ENCODE results near the gene GBA2.

GBA2 gene

GRCh38 chr9:35755071-35755470 is 6.0 kb upstream of the GBA2 start:
- no peaks in the 10 kb centered on the region for H3K9me3 Mint-ChIP-seq
- no peak for ATAC-seq
- no peaks in the 10 kb centered on the region for H3K27me3 Mint-ChIP-seq
- H3K4me3 Mint-ChIP-seq, result no peak overlapping the region
- no peak for DNase-seq
- no peak overlapping the region for H3K27ac Mint-ChIP-seq
- H3K4me1 Mint-ChIP-seq, result peaks cover 42% of the 10 kb centered on the region

- Mint-ChIP-seq H3K4me1 (peaks cover 39% of the 10 kb centered on the region), H3K4me3 (no peak within 1 kb of the TSS), H3K27ac (no peak within 1 kb of the TSS), H3K27me3 (no peaks in the 10 kb centered on the region), H3K9me3 (no peaks in the 10 kb centered on the region)
- no peak for ATAC-seq
- no peak for DNase-seq
Measured at GRCh38 chr9:35754264-35754663, 5.2 kb upstream of the GBA2 start, which contains the start of gene MSMP. Gene MSMP (minus strand): TSS chr9:35754276. CDS start chr9:35754129, 147 bp downstream.

- no peak for DNase-seq
- ATAC-seq, result no peak
- Mint-ChIP-seq H3K27me3 (no peaks in the 10 kb centered on the region), H3K27ac (no peak overlapping the region), H3K4me3 (no peak overlapping the region), H3K9me3 (no peaks in the 10 kb centered on the region), H3K4me1 (peaks cover 33% of the 10 kb centered on the region)
Measured at GRCh38 chr9:35753466-35753865, 4.4 kb upstream of the GBA2 start.

GRCh38 chr9:35750256-35750531 is 1.2 kb upstream of the GBA2 start:
- H3K27me3 Mint-ChIP-seq, result no peaks in the 10 kb centered on the region
- peak overlapping the region; percentile 89 to 95 for H3K4me3 Mint-ChIP-seq
- ATAC-seq (no peak), DNase-seq (no peak)
- H3K4me1 Mint-ChIP-seq, result peaks cover 36% of the 10 kb centered on the region
- H3K9me3 Mint-ChIP-seq, result no peaks in the 10 kb centered on the region
- peak overlapping the region in 1 of 2 donors; percentile 94 for H3K27ac Mint-ChIP-seq

- H3K9me3 Mint-ChIP-seq, result no peaks in the 10 kb centered on the region
- H3K27ac Mint-ChIP-seq, result peak overlapping the region; percentile 87 to 94
- peak overlapping the region; percentile 89 to 95 for H3K4me3 Mint-ChIP-seq
- H3K4me1 Mint-ChIP-seq, result peaks cover 38% of the 10 kb centered on the region
- DNase-seq, result peak; percentile 34 to 42
- peak; percentile 64 for ATAC-seq
- no peaks in the 10 kb centered on the region for H3K27me3 Mint-ChIP-seq
Measured at GRCh38 chr9:35749515-35750255, 657 bp upstream of the GBA2 start.

GRCh38 chr9:35748242-35748857 is 678 bp downstream of the GBA2 start:
- peaks cover 40% of the 10 kb centered on the region for H3K4me1 Mint-ChIP-seq
- peak overlapping the region; percentile 86 to 91 for H3K4me3 Mint-ChIP-seq
- H3K9me3 Mint-ChIP-seq, result no peaks in the 10 kb centered on the region
- peak; percentile 7 for ATAC-seq
- no peaks in the 10 kb centered on the region for H3K27me3 Mint-ChIP-seq
- H3K27ac Mint-ChIP-seq, result peak overlapping the region; percentile 57 to 92
- DNase-seq, result peak in 1 of 2 donors; percentile 16

- no peaks in the 10 kb centered on the region for H3K9me3 Mint-ChIP-seq
- no peak for DNase-seq
- no peaks in the 10 kb centered on the region for H3K27me3 Mint-ChIP-seq
- ATAC-seq, result no peak
- H3K27ac Mint-ChIP-seq, result no peak overlapping the region
- H3K4me3 Mint-ChIP-seq, result peak overlapping the region; percentile 86 to 91
- H3K4me1 Mint-ChIP-seq, result peaks cover 50% of the 10 kb centered on the region
Measured at GRCh38 chr9:35746583-35746982, 2.4 kb downstream of the GBA2 start.

- peak overlapping the region in 1 of 2 donors; percentile 86 for H3K4me3 Mint-ChIP-seq
- H3K4me1 Mint-ChIP-seq, result peaks cover 55% of the 10 kb centered on the region
- no peaks in the 10 kb centered on the region for H3K9me3 Mint-ChIP-seq
- no peaks in the 10 kb centered on the region for H3K27me3 Mint-ChIP-seq
- no peak for DNase-seq
- no peak overlapping the region for H3K27ac Mint-ChIP-seq
- ATAC-seq, result no peak
Measured at GRCh38 chr9:35745569-35745968, 3.5 kb downstream of the GBA2 start.

- peaks cover 46% of the 10 kb centered on the region for H3K4me1 Mint-ChIP-seq
- no peak for ATAC-seq
- H3K27ac Mint-ChIP-seq, result no peak overlapping the region
Measured at GRCh38 chr9:35743880-35744518, 5.0 kb downstream of the GBA2 start.

GRCh38 chr9:35743452-35743851 is 5.6 kb downstream of the GBA2 start:
- peaks cover 46% of the 10 kb centered on the region for H3K4me1 Mint-ChIP-seq
- no peak overlapping the region for H3K4me3 Mint-ChIP-seq
- ATAC-seq (no peak), DNase-seq (no peak)
- no peak overlapping the region for H3K27ac Mint-ChIP-seq
- H3K9me3 Mint-ChIP-seq, result no peaks in the 10 kb centered on the region
- H3K27me3 Mint-ChIP-seq, result no peaks in the 10 kb centered on the region

More at GRCh38 chr9:35743880-35744518, 5.0 kb downstream of the GBA2 start:
- H3K4me3 Mint-ChIP-seq, result no peak overlapping the region
- no peak for DNase-seq
- H3K9me3 Mint-ChIP-seq, result no peaks in the 10 kb centered on the region
- H3K27me3 Mint-ChIP-seq, result no peaks in the 10 kb centered on the region

- H3K4me1 Mint-ChIP-seq, result peaks cover 33% of the 10 kb centered on the region
Measured at GRCh38 chr9:35741740-35742139, 7.3 kb downstream of the GBA2 start.

GRCh38 chr9:35740243-35740642 is 8.8 kb downstream of the GBA2 start:
- H3K4me1 Mint-ChIP-seq, result peaks cover 27% of the 10 kb centered on the region
- no peak overlapping the region for H3K27ac Mint-ChIP-seq
- no peak for DNase-seq
- H3K9me3 Mint-ChIP-seq, result no peaks in the 10 kb centered on the region
- no peaks in the 10 kb centered on the region for H3K27me3 Mint-ChIP-seq
- H3K4me3 Mint-ChIP-seq, result no peak overlapping the region
- no peak for ATAC-seq

More at GRCh38 chr9:35741740-35742139, 7.3 kb downstream of the GBA2 start:
- no peak overlapping the region for H3K4me3 Mint-ChIP-seq
- no peaks in the 10 kb centered on the region for H3K9me3 Mint-ChIP-seq
- ATAC-seq, result peak; percentile 62
- no peak for DNase-seq
- H3K27ac Mint-ChIP-seq, result peak overlapping the region; percentile 15 to 68
- H3K27me3 Mint-ChIP-seq, result no peaks in the 10 kb centered on the region

GRCh38 chr9:35738924-35739323 is 10.1 kb downstream of the GBA2 start:
- H3K9me3 Mint-ChIP-seq, result no peaks in the 10 kb centered on the region
- no peak for DNase-seq
- no peak overlapping the region for H3K4me3 Mint-ChIP-seq
- ATAC-seq, result no peak
- H3K27ac Mint-ChIP-seq, result peak overlapping the region in 1 of 2 donors; percentile 86
- H3K27me3 Mint-ChIP-seq, result no peaks in the 10 kb centered on the region
- H3K4me1 Mint-ChIP-seq, result peaks cover 28% of the 10 kb centered on the region

- Mint-ChIP-seq H3K9me3 (no peaks in the 10 kb centered on the region), H3K27ac (no peak overlapping the region), H3K27me3 (no peaks in the 10 kb centered on the region), H3K4me3 (no peak overlapping the region), H3K4me1 (peaks cover 32% of the 10 kb centered on the region)
- no peak for DNase-seq
- no peak for ATAC-seq
Measured at GRCh38 chr9:35738186-35738585, 10.8 kb downstream of the GBA2 start.

- DNase-seq, result no peak
- Mint-ChIP-seq H3K9me3 (no peaks in the 10 kb centered on the region), H3K27ac (no peak overlapping the region), H3K27me3 (no peaks in the 10 kb centered on the region), H3K4me1 (peaks cover 30% of the 10 kb centered on the region), H3K4me3 (no peak overlapping the region)
- ATAC-seq, result no peak
Measured at GRCh38 chr9:35737143-35737542, 11.9 kb downstream of the GBA2 start.

GRCh38 chr9:35736201-35736633 is 12.8 kb downstream of the GBA2 start:
- DNase-seq (peak; percentile 62 to 68), ATAC-seq (no peak)
- H3K27ac Mint-ChIP-seq, result no peak overlapping the region
- peaks cover 20% of the 10 kb centered on the region for H3K4me1 Mint-ChIP-seq
- no peaks in the 10 kb centered on the region for H3K9me3 Mint-ChIP-seq
- H3K4me3 Mint-ChIP-seq, result no peak overlapping the region
- no peaks in the 10 kb centered on the region for H3K27me3 Mint-ChIP-seq
